Transverse colon (tissue), 3 donors: ENCODE results near the gene MSH5.

ENCODE experiments used
- EP300 ChIP-seq: sonication (generic); formaldehyde crosslinking; IDR thresholded peaks from one replicate; pipeline ENCODE4 v1.6.1; 2017; ENCODE audit warnings: antibody characterized with exemption, low read depth
- TF ChIP-seq, protein P1 (sequence below), 5 experiments: fragments of 200-600 bp in 3 of 5; fragments of 450-650 bp in 2 of 5; sonication (generic) in 3 of 5; IDR thresholded peaks; 1 replicate in 2 of 5; 2 replicates in 3 of 5; pipeline ENCODE4 v1.5.1; 2016 to 2017; ENCODE audit warnings: antibody characterized with exemption in 5 of 5, inconsistent platforms in 3 of 5, mild to moderate bottlenecking in 2 of 5, moderate library complexity in 1 of 5

DNA sequence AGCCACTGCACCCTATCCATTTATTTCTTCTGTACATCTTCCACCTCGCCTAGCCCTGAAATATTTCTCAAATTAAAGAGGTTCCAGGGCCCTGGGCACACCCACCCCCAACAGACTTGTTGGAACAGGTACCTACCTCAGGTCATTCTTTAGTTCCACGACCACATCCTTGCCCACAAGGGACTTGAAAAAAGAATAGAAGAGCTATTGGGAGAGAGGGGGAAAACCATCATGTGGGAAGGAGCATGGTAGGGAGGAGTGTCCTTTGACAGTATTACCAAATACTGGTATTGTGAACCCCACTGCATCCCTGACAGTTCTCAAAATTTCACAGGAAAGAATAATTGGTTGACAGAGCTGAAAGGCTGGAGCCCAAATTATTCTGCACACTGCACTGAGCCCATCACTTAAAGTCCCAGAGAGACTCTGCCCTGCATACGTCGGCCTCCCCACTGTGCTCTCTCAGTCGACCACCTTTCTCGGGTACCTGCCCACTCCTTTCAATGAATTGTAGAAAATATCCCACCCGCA is 66.2 kb downstream of the MSH5 start:
- TF ChIP-seq, protein P1, sequence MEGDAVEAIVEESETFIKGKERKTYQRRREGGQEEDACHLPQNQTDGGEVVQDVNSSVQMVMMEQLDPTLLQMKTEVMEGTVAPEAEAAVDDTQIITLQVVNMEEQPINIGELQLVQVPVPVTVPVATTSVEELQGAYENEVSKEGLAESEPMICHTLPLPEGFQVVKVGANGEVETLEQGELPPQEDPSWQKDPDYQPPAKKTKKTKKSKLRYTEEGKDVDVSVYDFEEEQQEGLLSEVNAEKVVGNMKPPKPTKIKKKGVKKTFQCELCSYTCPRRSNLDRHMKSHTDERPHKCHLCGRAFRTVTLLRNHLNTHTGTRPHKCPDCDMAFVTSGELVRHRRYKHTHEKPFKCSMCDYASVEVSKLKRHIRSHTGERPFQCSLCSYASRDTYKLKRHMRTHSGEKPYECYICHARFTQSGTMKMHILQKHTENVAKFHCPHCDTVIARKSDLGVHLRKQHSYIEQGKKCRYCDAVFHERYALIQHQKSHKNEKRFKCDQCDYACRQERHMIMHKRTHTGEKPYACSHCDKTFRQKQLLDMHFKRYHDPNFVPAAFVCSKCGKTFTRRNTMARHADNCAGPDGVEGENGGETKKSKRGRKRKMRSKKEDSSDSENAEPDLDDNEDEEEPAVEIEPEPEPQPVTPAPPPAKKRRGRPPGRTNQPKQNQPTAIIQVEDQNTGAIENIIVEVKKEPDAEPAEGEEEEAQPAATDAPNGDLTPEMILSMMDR (IDR thresholded peaks at IDR 0.05): no peak
- TF ChIP-seq EP300: no peak
